ENCODE data around the gene ZNF385B. TPM values are rescaled to one million over a fixed set of nuclear protein-coding genes. Genes with fewer than 3 reads are reported as not detected.

The ZNF385B gene
- total RNA-seq, 1 experiment from 2014 or later, result 2.2 TPM

- TF ChIP-seq NR3C1 (CRISPR knock-in tag; conservative IDR thresholded peaks at IDR 0.05; ENCODE audit: low read depth) (no peak), JUN (CRISPR knock-in tag; IDR thresholded peaks at IDR 0.05) (no peak), MAX (CRISPR knock-in tag; IDR thresholded peaks at IDR 0.05) (no peak), JAZF1 (CRISPR knock-in tag; IDR thresholded peaks at IDR 0.05) (no peak), GTF2I (CRISPR knock-in tag; conservative IDR thresholded peaks at IDR 0.05) (no peak), IRF1 (CRISPR knock-in tag; IDR thresholded peaks at IDR 0.05) (no peak), TP53 (CRISPR knock-in tag; IDR thresholded peaks at IDR 0.05) (no peak), ZNF138 (CRISPR knock-in tag; conservative IDR thresholded peaks at IDR 0.05) (no peak), KAT7 (CRISPR knock-in tag; IDR thresholded peaks at IDR 0.05; ENCODE audit: borderline replicate concordance) (no peak), TEAD1 (CRISPR knock-in tag; IDR thresholded peaks at IDR 0.05) (no peak), SMAD4 (CRISPR knock-in tag; IDR thresholded peaks at IDR 0.05) (no peak)
Observed at GRCh38 chr2:179793238-179793637, 68.2 kb downstream of the ZNF385B start (continued).

- H3K27ac Mint-ChIP-seq, result no peak overlapping the region; the same call in 1 of the 2 replicates
- H3K9me3 Mint-ChIP-seq, result no peaks in the 10 kb centered on the region
- ATAC-seq (no peak), DNase-seq (ENCODE audit: low spot score) (no peak)
- H3K4me3 Mint-ChIP-seq, result no peak overlapping the region
- no peaks in the 10 kb centered on the region for H3K4me1 Mint-ChIP-seq
- no peaks in the 10 kb centered on the region for H3K27me3 Mint-ChIP-seq (ENCODE audit: low read depth)
- ChIA-PET POLR2A (no interaction called here), CTCF (interaction anchor here (1.2 kb wide), 1 partner anchor 380 kb away, joined by 3 read pairs; no protein-coding TSS in a partner anchor)
- no peaks in the 10 kb centered on the region for H3K36me3 Mint-ChIP-seq
- TF ChIP-seq ZNF317 (CRISPR knock-in tag; IDR thresholded peaks at IDR 0.05; ENCODE audit: borderline replicate concordance, low read depth) (no peak), USF2 (CRISPR knock-in tag; IDR thresholded peaks at IDR 0.05) (no peak), CREB1 (CRISPR knock-in tag; IDR thresholded peaks at IDR 0.05) (no peak), TCF7 (CRISPR knock-in tag; IDR thresholded peaks at IDR 0.05; ENCODE audit: low read depth) (no peak), RELA (CRISPR knock-in tag; IDR thresholded peaks at IDR 0.05; ENCODE audit: borderline replicate concordance) (no peak), FOXK1 (CRISPR knock-in tag; IDR thresholded peaks at IDR 0.05) (no peak), NFYB (CRISPR knock-in tag; conservative IDR thresholded peaks at IDR 0.05; ENCODE audit: low read depth) (no peak), FOXJ3 (CRISPR knock-in tag; IDR thresholded peaks at IDR 0.05; ENCODE audit: borderline replicate concordance) (no peak), SOX15 (CRISPR knock-in tag; IDR thresholded peaks at IDR 0.05) (no peak), ZNF532 (CRISPR knock-in tag; IDR thresholded peaks at IDR 0.05; ENCODE audit: borderline replicate concordance) (no peak), HMGXB4 (CRISPR knock-in tag; IDR thresholded peaks at IDR 0.05) (no peak), TEAD4 (CRISPR knock-in tag; IDR thresholded peaks at IDR 0.05) (no peak), NR1H2 (CRISPR knock-in tag; IDR thresholded peaks at IDR 0.05) (no peak), SMAD3 (CRISPR knock-in tag; IDR thresholded peaks at IDR 0.05; ENCODE audit: borderline replicate concordance) (no peak), ERG (CRISPR knock-in tag; IDR thresholded peaks at IDR 0.05) (no peak)
Observed at GRCh38 chr2:179790235-179791217, 70.9 kb downstream of the ZNF385B start.
